Mammary epithelial cell (primary cell): ENCODE data around the gene PTDSS2.

Experiments used
- CTCF ChIP-seq, 2 donors: IDR thresholded peaks in 1 of 2; conservative IDR thresholded peaks in 1 of 2; 2 replicates each; pipeline ENCODE4 v1.5.1; 2011 to 2012; ENCODE audit warnings: inconsistent platforms in 2 of 2, low read length in 2 of 2, mild to moderate bottlenecking in 2 of 2, control low read depth in 1 of 2, low read depth in 1 of 2; ENCODE audit not compliant: insufficient read depth in 1 of 2; ENCODE audit errors: extremely low read depth in 1 of 2
- EZH2 ChIP-seq: IDR thresholded peaks from 2 replicates; pipeline ENCODE4 v1.6.1; 2012; ENCODE audit warnings: low read length, inconsistent platforms, borderline replicate concordance

GRCh38 chr11:454801-455565 lies 4.9 kb downstream of the PTDSS2 start:
- TF ChIP-seq CTCF (conservative IDR thresholded peaks at IDR 0.05 in 1 of 2, IDR thresholded peaks at IDR 0.05 in 1 of 2; ENCODE audit: extremely low read depth in 1 of 2, insufficient read depth in 1 of 2, low read depth in 1 of 2, low read length in 2 of 2): no peak
- TF ChIP-seq EZH2: no peak
